Measurements from ENCODE around the gene PLCL2. TPM values are rescaled to one million over a fixed set of nuclear protein-coding genes. Genes with fewer than 3 reads are reported as not detected.

PLCL2 gene
- polyA plus RNA-seq, 2 of the 4 experiments (the other 2 are of a cell fraction): 2.1 to 3.0 TPM

DNA sequence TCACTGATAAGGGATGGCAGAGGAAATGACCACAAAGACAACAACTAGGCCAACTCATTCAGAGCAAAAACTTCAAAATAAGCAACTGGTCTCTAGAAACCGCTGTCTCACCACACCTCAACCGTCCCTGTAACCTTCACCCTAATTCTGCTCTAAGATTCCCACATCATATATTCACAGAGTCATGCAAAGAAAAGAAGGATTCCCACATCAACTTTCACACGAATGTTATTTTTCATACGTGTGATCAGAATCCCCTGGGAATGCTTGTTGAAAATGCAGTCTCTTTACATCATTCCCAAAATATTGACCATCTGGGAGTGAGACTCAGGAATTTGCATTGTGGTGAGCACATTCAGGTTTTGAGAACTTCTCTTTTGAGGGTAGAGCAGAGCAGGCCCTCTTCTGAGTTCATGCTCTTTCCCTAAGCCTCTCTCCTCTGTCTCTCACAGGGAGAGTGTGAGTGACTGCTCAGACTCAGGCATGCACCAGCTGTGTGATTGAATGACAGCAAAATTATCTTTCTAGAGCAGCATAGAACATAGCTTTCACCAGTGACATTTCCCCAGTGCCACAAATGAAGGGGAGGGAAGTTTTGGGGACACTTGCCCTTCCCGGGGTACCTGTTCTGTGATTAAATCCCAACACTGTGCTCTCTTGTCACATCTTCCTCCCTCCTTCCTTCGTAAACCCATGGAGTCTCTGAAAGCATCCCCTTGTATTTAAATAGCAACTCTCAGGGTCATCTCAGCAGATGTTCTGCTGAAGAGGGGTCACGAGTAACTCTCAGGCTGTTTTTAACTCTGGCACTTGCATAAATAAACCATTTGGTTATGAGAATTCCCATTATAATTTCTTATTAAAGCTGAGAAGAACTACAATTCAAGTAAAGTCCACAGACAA is 170.9 kb downstream of the PLCL2 start:
- ChIA-PET POLR2A (no interaction called here), CTCF (no interaction called here)
- TF ChIP-seq RFX5 (IDR thresholded peaks at IDR 0.05) (no peak), JUNB (IDR thresholded peaks at IDR 0.05) (no peak), TFCP2L1 (CRISPR knock-in tag; IDR thresholded peaks at IDR 0.05) (no peak), RAD21 (conservative IDR thresholded peaks at IDR 0.05 in 1 of 2, IDR thresholded peaks at IDR 0.05 in 1 of 2) (no peak), MAZ (IDR thresholded peaks at IDR 0.05; ENCODE audit: borderline replicate concordance, low read depth, low read length) (no peak), JUN (IDR thresholded peaks at IDR 0.05) (no peak)
- no peak for ATAC-seq
- Histone ChIP-seq H3K4me1 (no peaks in the 10 kb centered on the region), H3K27ac (no peak overlapping the region), H3K4me2 (no peak overlapping the region), H3K9me3 (no peaks in the 10 kb centered on the region), H3K4me3 (no peak overlapping the region)
- 91% methylated on average over 7 of the region's 7 CpGs for WGBS (ENCODE audit: missing lambda C conversion rate)
- DNase-seq (ENCODE audit: low read depth in 1 of 2, low spot score in 1 of 2): no peak
- FAIRE-seq: no peak

GRCh38 chr3:17057321-17057720 is 172.6 kb downstream of the PLCL2 start:
- WGBS (ENCODE audit: missing lambda C conversion rate): 80% methylated on average over 4 of the region's 4 CpGs
- TF ChIP-seq CHD4 (IDR thresholded peaks at IDR 0.05; ENCODE audit: borderline replicate concordance): no peak
- TF ChIP-seq HEYL (CRISPR knock-in tag; IDR thresholded peaks at IDR 0.05): no peak
- TF ChIP-seq MYC (IDR thresholded peaks at IDR 0.05; ENCODE audit: borderline replicate concordance, low read length): no peak
- no peak for TF ChIP-seq HES2 (IDR thresholded peaks at IDR 0.05)
- TF ChIP-seq ELK1 (IDR thresholded peaks at IDR 0.05; ENCODE audit: low read depth, low read length): no peak
- no peak for TF ChIP-seq ZFP36 (IDR thresholded peaks at IDR 0.05; ENCODE audit: borderline replicate concordance, partially characterized antibody)
- no peak for TF ChIP-seq GATA3 (IDR thresholded peaks at IDR 0.05; ENCODE audit: borderline replicate concordance)
- no peak for TF ChIP-seq SREBF2 (IDR thresholded peaks at IDR 0.05)
- TF ChIP-seq REST (IDR thresholded peaks at IDR 0.05): no peak
- TF ChIP-seq E2F6 (IDR thresholded peaks at IDR 0.05; ENCODE audit: borderline replicate concordance, low read depth): no peak
- TF ChIP-seq HOXB5 (CRISPR knock-in tag; IDR thresholded peaks at IDR 0.05): no peak
- TF ChIP-seq, protein P1, sequence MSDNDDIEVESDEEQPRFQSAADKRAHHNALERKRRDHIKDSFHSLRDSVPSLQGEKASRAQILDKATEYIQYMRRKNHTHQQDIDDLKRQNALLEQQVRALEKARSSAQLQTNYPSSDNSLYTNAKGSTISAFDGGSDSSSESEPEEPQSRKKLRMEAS (IDR thresholded peaks at IDR 0.05): no peak
- TF ChIP-seq JUNB (IDR thresholded peaks at IDR 0.05): no peak
- no peak for TF ChIP-seq FOXS1 (CRISPR knock-in tag; IDR thresholded peaks at IDR 0.05)
- no peak for TF ChIP-seq NFE2L2 (conservative IDR thresholded peaks at IDR 0.05; ENCODE audit: low read length)
- no peak for TF ChIP-seq CHD2 (IDR thresholded peaks at IDR 0.05; ENCODE audit: low read length, partially characterized antibody)
- TF ChIP-seq USF2 (IDR thresholded peaks at IDR 0.05): no peak
- no peak for TF ChIP-seq EHMT2 (IDR thresholded peaks at IDR 0.05; ENCODE audit: low read depth)
- no peak for TF ChIP-seq CBX2 (IDR thresholded peaks at IDR 0.05; ENCODE audit: borderline replicate concordance, low read depth)
- H3K9me3 ChIP-seq: no peaks in the 10 kb centered on the region
- no peak overlapping the region for H3K4me2 ChIP-seq
- H3K27ac ChIP-seq: no peak overlapping the region
- no peak overlapping the region for H3K4me3 ChIP-seq
- no peaks in the 10 kb centered on the region for H3K4me1 ChIP-seq
- CTCF ChIA-PET: no interaction called here
- DNase-seq (ENCODE audit: low read depth in 1 of 2, low spot score in 1 of 2): no peak
- FAIRE-seq: no peak
- POLR2A ChIA-PET: no interaction called here
- ATAC-seq: no peak
